ENCODE data around the gene ATP11A.

ATP11A gene
- total RNA-seq, result 14.0 to 25.6 reads per million in 2 donors

DNA sequence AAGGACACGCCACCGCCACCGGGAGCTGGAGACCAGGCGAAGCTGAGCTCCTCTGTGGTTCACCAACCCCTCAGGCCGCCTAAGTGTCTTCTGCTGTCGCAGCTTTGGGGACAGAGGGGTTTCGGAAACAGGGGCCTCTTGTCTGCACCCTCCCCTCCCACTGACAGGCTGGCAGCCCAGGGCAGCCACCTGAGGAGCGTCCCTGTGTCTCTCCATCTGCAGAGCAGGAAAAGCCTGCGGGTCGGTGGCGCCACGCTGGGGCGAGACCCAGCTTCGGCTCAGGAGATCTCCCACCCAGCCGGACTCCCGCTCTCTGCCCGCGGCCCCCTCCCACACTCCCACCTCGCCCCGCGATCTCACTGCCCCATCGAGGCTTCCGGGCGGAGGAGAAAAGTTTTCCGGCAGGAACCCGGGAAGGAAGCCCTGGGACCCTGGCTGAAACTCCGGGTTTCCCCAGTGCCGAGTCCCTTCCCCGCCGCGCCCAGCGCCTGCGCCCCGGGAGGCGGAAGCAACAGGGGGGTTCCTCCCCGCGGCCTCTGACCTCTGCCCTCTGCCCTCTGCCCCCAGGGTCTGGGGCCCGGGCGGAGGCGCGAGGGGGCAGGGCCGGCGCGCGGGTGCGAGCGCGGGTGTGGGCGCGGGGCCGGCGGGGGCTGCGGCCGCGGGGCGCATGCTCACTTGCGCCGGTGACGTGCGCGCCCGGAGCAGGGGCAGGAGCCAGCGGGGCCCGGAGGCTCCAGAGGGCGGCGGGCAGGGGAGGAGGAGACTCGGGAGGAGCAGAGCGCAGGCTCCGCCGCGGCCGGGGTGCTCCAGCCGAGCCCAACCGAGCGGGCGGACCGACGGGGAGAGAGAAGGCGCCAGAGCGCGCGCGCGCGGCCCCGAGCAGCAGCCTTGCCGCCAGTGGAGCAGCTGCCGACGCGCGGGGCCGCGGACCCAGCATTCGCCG is at the start of gene ATP11A:
Gene ATP11A (plus strand): TSS at position 736 of the 943 bp plus-strand sequence. CDS start 379 bp downstream, outside the sequence.
- DNase-seq, result peak; percentile 70

DNA sequence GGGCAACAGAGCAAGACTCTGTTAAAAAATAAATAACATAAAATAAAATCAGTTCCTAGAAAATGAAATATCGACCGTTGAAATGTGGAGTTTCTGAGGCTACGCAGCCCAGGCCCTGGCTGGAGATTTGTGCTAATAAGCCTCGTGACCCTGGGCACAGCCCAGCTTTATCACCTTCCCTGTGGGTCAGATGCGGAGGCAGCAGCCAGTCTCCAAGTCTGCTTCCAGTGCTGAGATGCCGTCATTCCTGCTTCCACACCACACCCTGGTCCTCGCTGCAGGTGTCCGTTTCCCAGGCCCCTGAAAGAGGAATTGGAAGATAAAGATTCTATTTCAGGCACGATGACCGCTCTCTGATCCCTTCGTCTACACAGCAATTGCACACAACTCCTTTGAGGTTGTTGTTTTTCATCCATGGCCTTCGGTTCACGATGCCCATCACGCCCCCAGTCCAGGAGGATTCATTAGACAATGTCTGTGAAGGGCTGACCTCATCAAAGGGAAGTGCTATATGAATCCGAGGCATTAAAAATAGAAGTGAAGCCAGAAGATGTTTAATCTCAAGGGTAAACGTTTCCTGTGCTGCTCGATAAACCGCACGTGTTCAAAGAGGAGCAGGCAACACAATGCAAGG is 48.3 kb upstream of the ATP11A start:
- no peak for DNase-seq

DNA sequence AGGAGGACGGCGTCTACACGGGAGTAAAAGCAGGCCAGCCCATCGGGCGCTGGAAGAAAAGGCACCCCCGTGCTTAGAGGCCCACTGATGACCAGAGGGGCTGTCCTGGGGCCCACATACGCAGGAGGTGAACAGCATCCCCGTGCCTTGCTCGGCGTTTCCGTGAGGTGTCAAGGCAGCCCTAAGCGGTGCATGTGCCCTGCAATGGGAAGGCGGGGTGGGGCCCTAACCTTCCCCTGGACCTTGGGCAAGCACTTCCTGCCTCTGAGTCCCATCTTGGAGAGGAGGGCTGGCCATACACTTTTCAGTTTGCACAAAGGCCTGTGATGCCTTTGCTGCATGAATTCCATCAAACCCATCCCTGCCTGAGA is 47.8 kb upstream of the ATP11A start:
- no peak for DNase-seq

DNA sequence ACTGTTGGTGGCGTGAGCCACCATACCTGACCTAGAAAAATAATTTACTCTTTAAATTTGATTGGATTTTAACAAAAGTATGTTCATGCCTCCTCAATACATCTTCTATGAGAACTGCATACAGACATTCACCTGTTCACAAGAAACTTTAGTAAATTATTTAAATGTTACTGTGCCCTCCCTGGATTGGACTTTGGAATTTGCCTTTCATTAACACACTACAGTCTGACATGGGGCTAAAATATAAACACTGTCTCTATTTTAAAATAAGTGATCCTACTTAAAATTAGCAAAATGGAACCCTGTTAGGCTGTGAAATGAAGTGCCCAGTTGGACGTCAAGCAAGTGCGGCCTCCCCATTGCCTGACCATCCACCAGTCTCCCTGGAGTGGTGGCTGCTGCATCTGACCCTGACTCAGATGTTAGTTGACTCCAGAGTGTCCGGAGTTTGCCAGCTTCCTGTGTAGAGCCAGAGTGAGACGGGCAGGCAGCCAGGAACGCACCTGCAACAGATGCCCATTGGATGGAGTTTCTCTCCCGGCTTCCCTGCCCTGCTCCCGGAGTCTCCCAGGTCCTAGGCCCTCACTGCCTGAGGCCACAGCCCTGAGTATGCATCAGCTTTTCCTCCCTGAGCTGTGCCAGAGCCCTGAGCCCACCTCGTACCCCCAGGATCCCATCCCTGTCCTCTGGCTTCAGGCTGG is 45.9 kb upstream of the ATP11A start:
- DNase-seq, result no peak

DNA sequence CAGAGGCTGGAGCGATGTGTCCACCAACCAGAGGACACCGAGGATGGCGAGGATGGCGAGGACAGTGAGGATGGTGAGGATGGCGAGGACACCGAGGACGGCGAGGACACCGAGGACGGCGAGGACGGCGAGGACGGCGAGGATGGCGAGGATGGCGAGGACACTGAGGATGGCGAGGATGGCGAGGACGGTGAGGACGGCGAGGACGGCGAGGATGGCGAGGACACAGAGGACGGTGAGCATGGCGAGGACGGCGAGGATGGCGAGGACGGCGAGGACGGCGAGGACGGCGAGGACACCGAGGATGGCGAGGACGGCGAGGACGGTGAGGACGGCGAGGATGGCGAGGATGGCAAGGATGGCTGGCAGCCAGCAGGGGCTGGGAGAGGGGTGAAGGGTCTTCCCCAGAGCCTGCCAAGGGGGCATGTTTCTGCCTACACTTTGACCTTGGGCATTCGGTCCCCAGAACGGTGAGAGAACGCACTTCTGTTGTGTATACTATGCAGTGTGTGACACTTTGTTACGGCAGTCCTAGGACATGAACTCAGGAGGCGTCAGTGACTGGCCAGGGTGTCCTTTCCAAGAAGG is 44.4 kb upstream of the ATP11A start:
- DNase-seq, result no peak

DNA sequence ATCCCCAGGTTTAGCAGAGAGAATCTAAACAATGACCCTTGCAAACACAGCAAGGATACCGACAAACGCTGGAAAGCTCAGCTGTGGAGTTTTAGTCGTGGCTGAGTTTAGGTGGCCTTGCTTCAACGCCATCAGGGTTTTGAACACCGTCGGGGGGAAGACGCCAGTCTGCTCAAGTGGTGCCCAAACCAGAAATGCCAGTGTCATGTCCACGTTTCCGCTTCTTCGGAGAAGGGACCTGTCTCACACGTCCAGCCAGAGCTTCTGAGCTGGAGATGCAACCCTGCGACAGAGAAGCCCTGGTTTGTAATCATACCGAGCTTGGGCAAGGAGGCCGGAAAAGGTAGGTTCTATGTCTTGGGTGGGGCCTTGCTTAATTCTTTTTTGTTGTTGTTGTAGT is 42.6 kb upstream of the ATP11A start:
- DNase-seq, result no peak

DNA sequence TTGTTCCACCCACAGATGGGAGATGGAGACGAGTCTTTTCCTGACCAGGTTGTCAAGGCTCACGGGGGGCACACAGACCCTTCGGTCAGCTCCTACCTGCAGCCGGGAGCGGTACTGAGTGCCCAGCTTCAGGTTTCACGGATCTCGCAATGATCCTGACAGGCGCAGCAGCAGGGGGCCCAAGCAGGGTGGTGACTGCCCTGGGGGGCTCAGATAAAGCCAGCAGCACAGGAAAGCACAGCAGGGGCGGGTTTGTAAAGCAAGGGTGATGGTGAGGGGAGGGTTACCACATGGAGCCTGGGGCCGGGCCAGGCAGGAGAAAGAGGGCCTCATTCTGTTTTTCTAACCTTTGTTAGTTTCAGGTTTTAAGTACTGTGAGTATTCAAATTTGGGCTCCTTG is 41.7 kb upstream of the ATP11A start:
- no peak for DNase-seq

DNA sequence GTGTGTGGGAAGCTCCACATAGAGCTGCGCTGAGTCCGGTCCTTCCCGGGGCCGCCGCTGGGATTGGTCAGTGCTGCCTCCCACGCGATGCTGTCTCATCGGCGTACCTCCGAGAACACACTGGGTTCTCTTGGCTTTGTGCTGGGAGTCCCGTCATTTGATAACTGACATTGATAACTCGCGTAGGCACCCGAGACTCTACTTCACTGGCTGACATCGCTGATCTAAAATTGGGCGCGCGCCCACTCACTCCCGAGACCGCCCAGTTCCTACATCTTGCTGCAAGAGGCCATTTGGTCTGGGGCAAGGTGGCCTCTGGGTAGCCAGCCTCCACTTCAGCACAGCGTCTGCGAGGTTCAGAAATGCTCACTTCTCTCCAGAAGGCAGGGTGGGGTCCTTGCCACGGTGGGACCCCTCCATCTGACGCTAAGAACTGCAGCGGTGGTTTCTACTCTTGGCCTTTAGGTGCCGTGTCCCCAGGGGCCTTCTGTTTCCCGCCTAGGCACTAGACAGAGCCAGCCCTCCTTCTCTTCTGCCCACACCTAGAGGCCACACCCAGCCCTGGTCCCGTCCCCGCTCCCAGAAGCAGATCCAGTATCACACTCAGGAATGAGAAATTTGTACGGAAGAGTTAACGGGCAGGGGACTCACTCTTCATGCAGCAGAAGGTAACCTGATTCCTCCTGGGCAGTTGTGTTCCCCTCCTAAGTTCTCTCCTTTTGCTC is 40.7 kb upstream of the ATP11A start:
- DNase-seq, result no peak

DNA sequence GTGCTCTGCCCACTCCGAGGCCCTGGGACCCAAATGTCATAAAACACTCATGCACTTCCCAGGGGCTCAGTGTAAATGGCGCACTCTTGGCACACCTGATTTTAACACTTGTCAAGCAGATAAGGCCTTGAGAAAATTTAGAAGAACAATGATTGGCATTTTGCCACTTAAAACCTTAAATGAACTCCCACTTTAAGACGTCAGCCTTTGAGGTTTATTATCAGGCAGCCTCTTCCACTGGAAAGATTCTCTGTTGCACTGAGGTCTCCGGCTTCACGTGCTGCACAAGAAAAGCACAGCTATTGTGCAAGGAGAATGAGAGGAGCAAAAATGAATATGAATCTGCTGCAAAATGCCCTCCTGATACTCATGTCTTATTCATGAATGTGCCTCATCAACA is 38.5 kb upstream of the ATP11A start:
- no peak for DNase-seq

DNA sequence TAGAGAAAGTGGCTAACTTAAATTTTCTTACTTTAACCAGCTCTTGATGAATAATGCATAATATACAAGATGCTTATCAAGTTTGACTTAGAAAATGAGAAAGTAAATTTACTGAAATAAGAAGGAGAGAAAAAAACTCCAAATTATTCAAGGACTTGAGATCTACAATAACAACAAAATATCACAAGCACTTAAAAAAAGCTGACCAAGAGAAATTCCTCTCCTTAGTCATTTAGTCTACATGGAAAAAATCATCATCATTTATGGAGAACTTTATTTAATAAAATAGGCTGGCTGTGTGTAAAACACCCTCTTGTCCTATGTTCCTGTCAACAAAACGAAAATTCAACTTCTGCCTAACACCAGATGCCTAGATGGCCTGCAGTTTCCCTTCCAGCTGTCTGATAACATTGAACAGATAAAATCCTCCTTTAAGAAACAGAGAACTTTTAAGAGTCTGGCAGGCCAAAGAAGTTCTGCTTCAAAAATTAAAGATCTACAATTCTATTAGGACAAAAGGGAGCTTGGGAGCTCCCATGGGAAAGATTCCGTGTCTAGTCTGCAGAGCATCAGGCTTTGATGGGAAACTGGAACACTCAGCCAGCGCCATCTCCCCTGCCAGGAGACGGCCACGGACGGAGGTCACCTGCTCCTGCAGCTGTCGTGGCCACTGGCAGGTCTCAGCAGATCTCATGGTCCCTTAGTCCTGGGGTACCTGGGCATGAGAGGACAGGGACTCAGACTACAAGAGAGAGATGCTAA is 37.9 kb upstream of the ATP11A start:
- no peak for DNase-seq

DNA sequence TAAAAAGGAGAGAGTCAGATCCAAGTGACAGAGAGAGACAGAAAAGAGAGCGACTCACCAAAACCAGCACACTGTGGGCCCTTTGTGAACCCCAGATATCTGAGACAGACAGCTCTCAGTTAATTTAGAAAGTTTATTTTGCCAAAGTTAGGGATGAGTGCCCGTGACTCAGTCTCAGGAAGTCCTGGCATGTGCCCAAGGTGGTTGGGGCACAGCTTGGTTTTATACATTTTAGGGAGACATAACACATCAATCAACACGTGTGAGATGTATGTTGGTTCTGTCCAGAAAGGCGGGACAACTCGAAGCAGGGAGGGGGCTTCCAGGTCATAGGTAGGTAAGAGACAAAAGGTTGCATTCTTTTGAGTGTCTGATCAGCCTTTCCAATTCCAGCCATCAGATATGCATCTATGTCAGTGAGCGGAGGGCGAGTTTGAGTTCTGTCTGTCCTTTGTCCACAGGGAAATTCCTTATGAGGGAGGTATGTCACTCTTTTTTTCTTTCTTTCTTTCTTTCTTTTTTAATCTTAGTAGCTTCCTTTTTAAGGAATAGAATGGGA is 37.2 kb upstream of the ATP11A start:
- no peak for DNase-seq

DNA sequence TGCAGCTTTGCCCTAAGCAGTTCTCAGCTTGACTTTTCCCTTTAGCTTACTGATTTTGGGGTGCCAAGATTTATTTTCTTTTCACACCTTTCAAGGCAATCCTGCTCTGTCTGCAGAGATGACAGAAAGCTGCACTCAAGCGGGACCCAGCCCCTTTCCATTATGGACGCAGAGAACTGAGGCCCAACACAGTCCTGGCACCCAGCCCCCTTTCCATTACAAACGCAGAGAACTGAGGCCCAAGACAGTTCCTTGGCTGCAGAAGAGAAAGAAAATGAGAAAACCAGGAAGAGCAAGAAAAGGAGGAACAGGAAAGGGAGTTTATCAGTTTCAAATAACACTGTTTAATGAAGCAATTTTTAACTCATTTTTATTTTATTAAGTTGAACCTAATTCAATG is 36.8 kb upstream of the ATP11A start:
- no peak for DNase-seq

DNA sequence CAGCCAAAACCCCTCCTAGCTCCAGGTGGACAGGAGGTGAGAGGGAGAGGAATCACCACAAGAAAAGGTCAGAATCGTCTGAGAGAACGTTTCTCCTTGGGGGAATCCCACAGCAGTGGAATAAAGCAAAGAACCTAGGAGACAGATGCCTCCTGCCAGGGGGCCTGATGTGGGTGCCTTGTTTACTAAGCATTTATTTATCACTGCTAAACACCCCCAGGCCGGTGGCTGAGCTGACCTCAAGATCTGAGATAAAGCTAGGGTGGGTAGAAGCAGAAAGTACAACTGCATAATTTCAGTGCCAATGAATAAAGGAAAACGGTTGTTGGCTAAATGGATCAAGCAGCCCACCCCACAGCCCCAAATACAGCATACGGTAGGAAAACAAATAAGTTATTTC is 33.9 kb upstream of the ATP11A start:
- no peak for DNase-seq

DNA sequence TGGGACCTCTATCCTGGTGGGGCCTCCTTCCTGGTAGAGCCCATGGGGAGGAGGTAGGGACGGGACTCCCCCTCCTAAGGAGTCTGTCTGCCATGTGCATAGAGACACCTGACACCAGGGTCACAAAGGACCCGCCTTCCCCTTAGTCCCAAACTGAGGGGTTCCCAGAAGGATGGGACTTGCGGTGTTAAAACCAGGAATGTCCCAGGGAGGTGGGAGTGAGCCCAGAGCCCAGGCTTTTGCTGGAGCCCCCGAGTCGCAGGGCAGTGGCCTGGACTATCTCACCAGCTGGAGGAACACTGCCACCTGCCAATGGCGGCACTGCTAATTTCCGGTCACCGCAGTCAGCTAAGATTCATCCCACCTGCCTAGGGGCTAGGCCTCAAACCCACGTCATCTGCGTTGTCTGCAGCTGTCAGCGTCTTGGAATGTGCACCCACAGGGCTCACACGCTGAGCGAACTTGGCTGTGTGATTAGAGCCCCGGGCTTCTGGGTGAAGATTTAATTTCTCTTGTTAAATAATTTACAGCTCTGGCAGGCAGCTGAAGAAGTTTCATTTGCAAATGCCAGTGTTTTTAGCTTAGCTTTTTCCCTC is 31.9 kb upstream of the ATP11A start:
- DNase-seq, result no peak

DNA sequence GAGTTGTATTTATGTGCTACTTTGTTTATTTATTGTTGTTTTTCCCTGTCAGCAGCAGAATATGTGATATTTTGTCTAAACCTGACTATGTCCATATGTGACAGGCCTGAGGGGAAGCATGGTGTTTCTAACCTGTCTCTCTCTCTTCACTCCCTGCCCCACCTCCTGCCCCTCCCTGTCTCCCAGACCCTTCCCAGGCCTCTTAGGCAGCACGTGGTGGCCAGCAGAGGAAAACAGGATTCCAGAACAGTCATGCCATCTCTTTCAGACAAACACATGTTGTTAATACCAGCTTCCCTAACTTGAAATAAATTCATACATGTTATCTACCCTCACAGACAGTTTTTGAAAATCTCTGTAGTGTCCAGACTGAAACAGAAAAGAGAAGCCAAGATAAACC is 31.0 kb upstream of the ATP11A start:
- no peak for DNase-seq

DNA sequence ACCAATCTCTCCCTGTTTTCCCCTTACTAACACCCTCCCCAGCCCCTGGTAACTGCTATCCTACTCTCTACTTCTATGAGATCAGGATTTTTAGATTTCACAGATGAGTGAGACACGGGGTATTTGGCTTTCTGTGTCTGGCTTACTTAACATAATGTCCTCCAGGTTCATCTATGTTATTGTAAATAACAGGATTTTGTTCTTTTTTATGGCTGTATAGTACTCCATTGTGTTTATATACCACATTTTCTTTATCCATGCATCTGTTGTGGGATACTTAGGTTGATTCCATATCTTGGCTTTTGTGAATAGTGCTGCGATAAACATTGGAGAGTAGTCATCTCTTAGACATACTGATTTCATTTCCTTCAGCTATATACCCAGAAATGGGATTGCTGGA is 28.5 kb upstream of the ATP11A start:
- no peak for DNase-seq

DNA sequence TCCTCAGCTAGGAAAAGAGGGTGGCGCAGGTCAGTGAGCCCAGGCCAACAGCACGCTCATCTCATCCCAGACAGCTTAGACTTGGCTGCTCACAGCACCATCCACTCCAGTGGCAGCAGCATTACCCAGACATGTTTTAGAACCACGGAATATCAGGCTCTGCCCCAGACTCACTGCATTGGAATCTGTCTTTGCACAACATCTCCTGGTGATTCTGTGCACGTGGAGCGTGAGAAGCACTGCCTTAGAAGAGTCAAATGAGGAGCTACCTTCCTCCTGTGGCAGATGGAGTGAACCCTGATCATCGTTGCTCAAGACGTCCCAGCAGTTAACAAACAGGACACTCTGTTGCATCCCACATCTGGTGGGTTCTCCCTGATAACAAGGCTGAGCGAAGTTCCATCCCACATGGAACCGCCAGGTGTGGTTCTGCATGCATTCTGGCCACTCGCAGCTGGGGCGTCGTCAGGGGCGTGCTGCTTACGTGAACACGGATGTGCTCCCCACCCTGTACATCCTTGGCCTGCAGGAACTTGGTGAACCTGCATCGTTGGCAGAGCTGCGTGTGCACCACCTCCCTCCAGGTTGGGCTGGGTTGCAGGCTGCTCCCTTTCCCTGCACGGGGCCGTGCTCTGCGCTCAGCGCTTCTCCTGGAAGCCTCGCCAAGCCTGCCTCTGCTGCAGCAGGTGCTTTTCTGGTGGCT is 25.2 kb upstream of the ATP11A start:
- no peak for DNase-seq

DNA sequence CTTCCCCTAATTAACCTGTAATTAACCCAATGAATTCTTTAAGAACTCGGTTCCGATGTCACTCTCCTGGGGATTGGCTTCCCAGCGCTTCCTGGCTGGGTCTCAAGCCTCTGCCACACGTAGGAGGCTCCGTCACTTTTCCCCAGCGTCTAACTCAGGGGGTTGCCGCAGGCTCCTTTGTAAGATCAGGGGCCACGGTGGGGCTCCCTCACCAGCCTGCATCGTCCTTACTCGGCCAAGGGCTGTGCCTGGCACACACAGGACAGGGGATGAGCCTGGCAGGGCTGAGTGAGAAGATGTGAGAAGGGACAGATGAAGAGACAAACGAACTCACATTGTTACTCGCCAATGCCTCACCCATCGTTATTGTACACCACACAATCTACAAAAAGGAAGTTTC is 20.9 kb upstream of the ATP11A start:
- no peak for DNase-seq

DNA sequence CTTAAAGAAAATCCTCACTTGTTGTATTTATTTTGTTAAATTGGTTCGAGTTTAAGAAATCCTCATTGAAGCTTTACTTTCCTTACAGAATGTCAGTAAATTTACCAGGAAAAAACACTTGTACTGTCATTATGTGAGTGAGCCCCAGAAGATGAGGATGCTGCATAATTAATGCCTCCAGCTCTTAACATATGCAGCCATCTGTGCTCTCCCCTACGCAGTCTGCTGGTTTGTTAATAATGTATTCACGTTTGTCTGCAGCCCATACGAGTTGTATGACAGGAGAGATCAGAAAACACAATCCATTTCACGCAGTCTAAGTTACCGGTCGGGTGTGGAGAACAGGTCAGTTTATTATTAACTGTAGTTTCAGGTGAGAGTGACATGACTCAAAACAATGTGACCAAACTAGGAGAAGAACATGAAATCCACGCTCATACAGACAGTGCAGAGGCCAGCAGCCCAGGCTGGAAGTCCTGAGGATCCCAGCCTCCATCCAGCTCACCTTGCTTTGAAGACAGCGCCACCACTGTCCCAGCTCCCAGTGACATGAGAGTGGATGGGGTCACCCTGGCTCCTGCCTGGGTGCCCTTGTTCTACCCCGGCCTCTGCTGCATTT is 19.8 kb upstream of the ATP11A start:
- no peak for DNase-seq

DNA sequence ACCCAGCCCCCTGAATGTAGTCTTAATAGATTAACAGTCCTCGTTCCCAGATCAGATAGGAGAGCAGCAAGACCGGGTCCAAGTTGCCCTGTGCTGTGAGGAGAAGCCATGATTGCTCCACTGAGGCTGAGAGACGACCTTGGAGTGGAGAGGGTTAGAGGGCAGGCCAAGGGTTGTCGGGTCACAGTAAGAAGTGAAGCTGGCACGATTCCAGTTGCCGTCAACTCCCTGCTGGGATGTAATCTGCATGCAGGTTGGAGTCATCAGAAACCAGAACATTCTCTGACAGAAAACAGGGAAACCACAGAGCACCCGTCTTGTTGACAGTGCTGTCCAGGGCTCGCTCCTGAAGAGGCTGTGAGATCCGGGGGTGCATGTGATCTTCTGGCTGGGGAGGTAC is 19.0 kb upstream of the ATP11A start:
- DNase-seq, result no peak
